Measurements from ENCODE around the gene ASF1A. TPM values are rescaled to one million over a fixed set of nuclear protein-coding genes. Genes with fewer than 3 reads are reported as not detected.
A peak's percentile ranks its signal among the peaks of the same experiment; 100 is the strongest.

ASF1A gene
- total RNA-seq, 1 experiment from 2014 or later = 79.9 TPM

DNA sequence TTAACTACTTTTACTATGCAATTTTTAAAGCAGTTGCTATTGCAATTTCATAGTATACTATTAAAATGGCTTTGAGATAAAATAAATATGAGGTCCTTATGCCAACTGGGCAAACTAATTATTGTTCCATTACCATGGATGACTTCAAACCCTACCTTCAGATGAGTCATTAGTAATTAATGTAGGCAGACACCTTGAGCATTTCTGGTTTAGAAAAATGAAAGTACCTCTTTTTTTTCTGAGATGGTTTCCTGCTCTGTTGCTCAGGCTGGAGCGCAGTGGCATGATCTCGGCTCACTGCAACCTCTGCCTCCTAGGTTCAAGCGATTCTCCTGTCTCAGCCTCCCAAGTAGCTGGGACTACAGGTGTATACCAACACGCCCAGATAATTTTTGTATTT, 11.9 kb downstream of the ASF1A start:
- peaks cover 26% of the 10 kb centered on the region for H3K4me1 ChIP-seq (ENCODE audit: low read length)
- no peaks in the 10 kb centered on the region for H3K9me3 ChIP-seq (ENCODE audit: low read length)
- H3K9me2 ChIP-seq (replicated peaks; ENCODE audit: insufficient read depth, low read length) = no peaks in the 10 kb centered on the region
- H3K79me2 ChIP-seq (ENCODE audit: low read length) = peaks cover 78% of the 10 kb centered on the region
- no peak for DNase-seq
- peaks cover 91% of the 10 kb centered on the region for H3K36me3 ChIP-seq (ENCODE audit: insufficient read depth, low read length)
- peaks cover 18% of the 10 kb centered on the region for H4K20me1 ChIP-seq (ENCODE audit: insufficient read depth, low read depth, low read length)
- no peak overlapping the region for H3K4me3 ChIP-seq (ENCODE audit: low read length)
- H3K27ac ChIP-seq (ENCODE audit: low read length) = no peak overlapping the region
- no peak overlapping the region for H3K4me2 ChIP-seq (ENCODE audit: low read depth, low read length, poor library complexity, severe bottlenecking)
- no peak overlapping the region for H3K9ac ChIP-seq (ENCODE audit: low read length)
- no peak overlapping the region for H2AFZ ChIP-seq (ENCODE audit: low read length)
- no peaks in the 10 kb centered on the region for H3K27me3 ChIP-seq (ENCODE audit: low read length)

GRCh38 chr6:118908441-118908840, 14.5 kb downstream of the ASF1A start:
- H3K4me3 ChIP-seq (ENCODE audit: low read length) = no peak overlapping the region
- peaks cover 88% of the 10 kb centered on the region for H3K36me3 ChIP-seq (ENCODE audit: insufficient read depth, low read length)
- no peak for DNase-seq
- no peak overlapping the region for H3K9ac ChIP-seq (ENCODE audit: low read length)
- peaks cover 31% of the 10 kb centered on the region for H3K4me1 ChIP-seq (ENCODE audit: low read length)
- no peak overlapping the region for H3K4me2 ChIP-seq (ENCODE audit: low read depth, low read length, poor library complexity, severe bottlenecking)
- H3K9me2 ChIP-seq (replicated peaks; ENCODE audit: insufficient read depth, low read length) = no peaks in the 10 kb centered on the region
- peaks cover 6% of the 10 kb centered on the region for H4K20me1 ChIP-seq (ENCODE audit: insufficient read depth, low read depth, low read length)
- no peaks in the 10 kb centered on the region for H3K9me3 ChIP-seq (ENCODE audit: low read length)
- H3K27ac ChIP-seq (ENCODE audit: low read length) = no peak overlapping the region; the same call in 1 of the 2 replicates
- no peak overlapping the region for H2AFZ ChIP-seq (ENCODE audit: low read length)
- H3K79me2 ChIP-seq (ENCODE audit: low read length) = peaks cover 52% of the 10 kb centered on the region
- no peaks in the 10 kb centered on the region for H3K27me3 ChIP-seq (ENCODE audit: low read length)

DNA sequence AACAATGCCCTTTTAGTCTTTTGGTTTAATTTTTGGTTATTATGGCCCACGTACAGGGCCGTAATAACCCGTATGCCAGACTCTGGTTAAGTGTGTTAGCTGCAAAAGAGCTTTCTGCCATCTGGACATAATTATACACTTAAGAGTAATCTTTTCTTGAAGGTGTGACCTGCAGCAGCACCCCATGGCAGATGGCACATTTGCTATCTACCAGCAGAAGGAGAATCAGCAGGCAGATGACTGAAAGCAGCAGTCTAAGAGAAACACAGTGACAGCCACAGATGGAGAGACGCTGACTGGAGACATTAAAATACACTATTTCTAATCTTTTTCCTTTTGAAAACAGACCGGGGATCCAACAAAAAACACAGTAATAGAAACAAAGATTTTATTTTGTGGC, 18.7 kb downstream of the ASF1A start:
- peak overlapping the region; percentile 42; the same call in 1 of the 2 replicates for H3K27ac ChIP-seq (ENCODE audit: low read length)
- no peak overlapping the region for H2AFZ ChIP-seq (ENCODE audit: low read length)
- H3K9me2 ChIP-seq (replicated peaks; ENCODE audit: insufficient read depth, low read length) = no peaks in the 10 kb centered on the region
- no peak overlapping the region for H3K4me3 ChIP-seq (ENCODE audit: low read length)
- DNase-seq = no peak
- H4K20me1 ChIP-seq (ENCODE audit: insufficient read depth, low read depth, low read length) = peaks cover 5% of the 10 kb centered on the region; the same call in 1 of the 2 replicates
- H3K36me3 ChIP-seq (ENCODE audit: insufficient read depth, low read length) = peaks cover 56% of the 10 kb centered on the region
- H3K9me3 ChIP-seq (ENCODE audit: low read length) = no peaks in the 10 kb centered on the region
- no peaks in the 10 kb centered on the region for H3K27me3 ChIP-seq (ENCODE audit: low read length)
- H3K4me2 ChIP-seq (ENCODE audit: low read depth, low read length, poor library complexity, severe bottlenecking) = no peak overlapping the region
- H3K79me2 ChIP-seq (ENCODE audit: low read length) = peaks cover 15% of the 10 kb centered on the region; the same call in 1 of the 2 replicates
- H3K4me1 ChIP-seq (ENCODE audit: low read length) = peaks cover 24% of the 10 kb centered on the region
- no peak overlapping the region for H3K9ac ChIP-seq (ENCODE audit: low read length)

DNA sequence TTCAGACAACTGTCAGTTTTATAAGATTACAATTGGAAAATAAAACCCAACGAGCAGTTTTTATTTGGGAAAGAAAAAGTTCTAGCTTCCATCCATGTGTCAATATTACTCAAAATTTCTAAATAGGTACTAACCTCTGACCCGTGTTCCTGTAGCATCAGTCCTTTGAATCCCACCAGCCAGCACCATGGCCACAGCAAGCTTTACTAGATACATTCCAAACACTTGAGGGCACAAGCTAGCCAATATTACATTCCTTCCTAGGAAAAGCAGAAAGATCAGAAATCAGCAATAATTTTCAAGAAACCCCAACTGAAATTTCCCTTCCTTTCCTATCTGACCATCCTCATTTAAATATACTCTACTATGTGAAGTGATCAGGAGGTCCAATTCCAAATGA, 19.2 kb downstream of the ASF1A start:
- peaks cover under 1% of the 10 kb centered on the region; the same call in 1 of the 2 replicates for H4K20me1 ChIP-seq (ENCODE audit: insufficient read depth, low read depth, low read length)
- no peak overlapping the region for H3K4me2 ChIP-seq (ENCODE audit: low read depth, low read length, poor library complexity, severe bottlenecking)
- H3K27ac ChIP-seq (ENCODE audit: low read length) = no peak overlapping the region
- no peak overlapping the region for H2AFZ ChIP-seq (ENCODE audit: low read length)
- no peaks in the 10 kb centered on the region for H3K27me3 ChIP-seq (ENCODE audit: low read length)
- no peak overlapping the region for H3K9ac ChIP-seq (ENCODE audit: low read length)
- H3K9me3 ChIP-seq (ENCODE audit: low read length) = no peaks in the 10 kb centered on the region
- no peak for DNase-seq
- peaks cover 20% of the 10 kb centered on the region for H3K4me1 ChIP-seq (ENCODE audit: low read length)
- H3K36me3 ChIP-seq (ENCODE audit: insufficient read depth, low read length) = peaks cover 51% of the 10 kb centered on the region; the same call in 1 of the 2 replicates
- H3K9me2 ChIP-seq (replicated peaks; ENCODE audit: insufficient read depth, low read length) = no peaks in the 10 kb centered on the region
- H3K4me3 ChIP-seq (ENCODE audit: low read length) = no peak overlapping the region
- peaks cover 10% of the 10 kb centered on the region; the same call in 1 of the 2 replicates for H3K79me2 ChIP-seq (ENCODE audit: low read length)

DNA sequence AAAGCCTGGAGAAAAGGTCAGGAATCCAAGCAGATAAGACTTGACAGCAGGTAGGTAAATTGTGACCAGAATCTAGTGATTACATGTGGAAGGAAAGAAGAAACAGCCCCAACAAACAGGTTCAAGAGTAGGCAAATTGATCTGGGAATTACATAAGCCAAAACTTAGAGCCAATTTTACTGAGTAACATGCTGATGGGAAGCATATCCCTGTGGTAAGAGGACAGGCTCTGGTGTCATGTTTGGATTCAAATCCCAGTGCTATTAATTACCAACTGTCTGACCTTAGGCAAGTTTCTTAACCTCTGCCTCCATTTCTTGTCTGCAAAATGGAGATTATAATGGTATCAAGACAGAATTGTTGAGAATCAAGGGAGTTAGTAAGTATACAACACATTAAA, 20.6 kb downstream of the ASF1A start:
- no peak overlapping the region for H3K4me3 ChIP-seq (ENCODE audit: low read length)
- H3K4me1 ChIP-seq (ENCODE audit: low read length) = peaks cover 20% of the 10 kb centered on the region
- no peak overlapping the region for H3K4me2 ChIP-seq (ENCODE audit: low read depth, low read length, poor library complexity, severe bottlenecking)
- no peaks in the 10 kb centered on the region for H4K20me1 ChIP-seq (ENCODE audit: insufficient read depth, low read depth, low read length)
- no peak for DNase-seq
- peaks cover 47% of the 10 kb centered on the region; the same call in 1 of the 2 replicates for H3K36me3 ChIP-seq (ENCODE audit: insufficient read depth, low read length)
- no peak overlapping the region for H2AFZ ChIP-seq (ENCODE audit: low read length)
- H3K27ac ChIP-seq (ENCODE audit: low read length) = no peak overlapping the region; the same call in 1 of the 2 replicates
- H3K27me3 ChIP-seq (ENCODE audit: low read length) = no peaks in the 10 kb centered on the region
- H3K9me3 ChIP-seq (ENCODE audit: low read length) = no peaks in the 10 kb centered on the region
- H3K79me2 ChIP-seq (ENCODE audit: low read length) = peaks cover under 1% of the 10 kb centered on the region; the same call in 1 of the 2 replicates
- no peaks in the 10 kb centered on the region for H3K9me2 ChIP-seq (replicated peaks; ENCODE audit: insufficient read depth, low read length)
- no peak overlapping the region for H3K9ac ChIP-seq (ENCODE audit: low read length)

- H3K9me2 ChIP-seq (replicated peaks; ENCODE audit: insufficient read depth, low read length) = no peaks in the 10 kb centered on the region
- H2AFZ ChIP-seq (ENCODE audit: low read length) = no peak overlapping the region
- DNase-seq = no peak
- no peak overlapping the region for H3K4me2 ChIP-seq (ENCODE audit: low read depth, low read length, poor library complexity, severe bottlenecking)
- no peaks in the 10 kb centered on the region for H4K20me1 ChIP-seq (ENCODE audit: insufficient read depth, low read depth, low read length)
- H3K27me3 ChIP-seq (ENCODE audit: low read length) = no peaks in the 10 kb centered on the region
- no peaks in the 10 kb centered on the region for H3K79me2 ChIP-seq (ENCODE audit: low read length)
- H3K27ac ChIP-seq (ENCODE audit: low read length) = no peak overlapping the region
- H3K4me1 ChIP-seq (ENCODE audit: low read length) = no peaks in the 10 kb centered on the region
- no peak overlapping the region for H3K9ac ChIP-seq (ENCODE audit: low read length)
- peaks cover 27% of the 10 kb centered on the region; the same call in 1 of the 2 replicates for H3K36me3 ChIP-seq (ENCODE audit: insufficient read depth, low read length)
- H3K9me3 ChIP-seq (ENCODE audit: low read length) = no peaks in the 10 kb centered on the region
- H3K4me3 ChIP-seq (ENCODE audit: low read length) = no peak overlapping the region
Measured at GRCh38 chr6:118917546-118918328, 23.8 kb downstream of the ASF1A start.

GRCh38 chr6:118918329-118918725, 24.4 kb downstream of the ASF1A start:
- Histone ChIP-seq H3K9me2 (replicated peaks; ENCODE audit: insufficient read depth, low read length) (no peaks in the 10 kb centered on the region), H3K27ac (ENCODE audit: low read length) (no peak overlapping the region), H3K27me3 (ENCODE audit: low read length) (no peaks in the 10 kb centered on the region), H3K4me3 (ENCODE audit: low read length) (no peak overlapping the region), H2AFZ (ENCODE audit: low read length) (no peak overlapping the region), H3K36me3 (ENCODE audit: insufficient read depth, low read length) (peaks cover 22% of the 10 kb centered on the region; the same call in 1 of the 2 replicates), H3K4me2 (ENCODE audit: low read depth, low read length, poor library complexity, severe bottlenecking) (no peak overlapping the region), H3K4me1 (ENCODE audit: low read length) (no peaks in the 10 kb centered on the region), H3K79me2 (ENCODE audit: low read length) (no peaks in the 10 kb centered on the region), H3K9me3 (ENCODE audit: low read length) (no peaks in the 10 kb centered on the region), H3K9ac (ENCODE audit: low read length) (no peak overlapping the region), H4K20me1 (ENCODE audit: insufficient read depth, low read depth, low read length) (no peaks in the 10 kb centered on the region)
- DNase-seq = no peak

DNA sequence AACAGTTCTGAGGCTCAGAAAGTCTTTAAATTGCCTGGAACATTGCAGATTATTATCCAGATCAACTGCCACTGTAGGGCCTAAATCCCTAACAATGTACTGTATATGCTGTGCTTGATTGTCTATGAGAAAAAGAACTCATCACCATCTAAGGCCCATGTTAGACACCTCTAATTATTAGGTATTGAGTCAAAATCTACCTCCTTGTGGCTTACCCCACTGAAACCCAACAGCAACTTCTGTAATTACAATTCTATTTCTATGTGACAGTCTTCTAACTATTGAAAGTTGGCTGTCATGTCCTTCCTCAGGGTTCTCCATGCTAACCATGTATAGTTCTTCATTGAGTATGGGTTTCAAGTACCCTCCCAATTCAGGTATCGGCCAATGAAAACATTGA, 27.1 kb downstream of the ASF1A start:
- Histone ChIP-seq H3K27ac (ENCODE audit: low read length) (no peak overlapping the region), H3K36me3 (ENCODE audit: insufficient read depth, low read length) (peaks cover 22% of the 10 kb centered on the region; the same call in 1 of the 2 replicates), H3K9me3 (ENCODE audit: low read length) (no peaks in the 10 kb centered on the region), H3K4me2 (ENCODE audit: low read depth, low read length, poor library complexity, severe bottlenecking) (no peak overlapping the region), H2AFZ (ENCODE audit: low read length) (no peak overlapping the region), H3K4me1 (ENCODE audit: low read length) (no peaks in the 10 kb centered on the region), H3K9me2 (replicated peaks; ENCODE audit: insufficient read depth, low read length) (no peaks in the 10 kb centered on the region), H3K79me2 (ENCODE audit: low read length) (peaks cover 4% of the 10 kb centered on the region), H3K4me3 (ENCODE audit: low read length) (no peak overlapping the region), H4K20me1 (ENCODE audit: insufficient read depth, low read depth, low read length) (no peaks in the 10 kb centered on the region), H3K27me3 (ENCODE audit: low read length) (no peaks in the 10 kb centered on the region), H3K9ac (ENCODE audit: low read length) (no peak overlapping the region)
- no peak for DNase-seq
